Esophagus muscularis mucosa (tissue), 4 donors: ENCODE measurements around the gene CADM3. TPM values are rescaled to one million over a fixed set of nuclear protein-coding genes. Genes with fewer than 3 reads are reported as not detected.

ENCODE experiments used
- DNase-seq: peaks from one replicate; pipeline ENCODE4 v3.0.0-alpha.2; 2017; ENCODE audit errors: extremely low spot score
- H3K27ac ChIP-seq, 4 donors: fragments of 200-600 bp; sonication (generic); replicated peaks in 1 of 4; 1 replicate in 3 of 4; 2 replicates in 1 of 4; pipeline ENCODE4 v1.5.1; 2016 to 2019; ENCODE audit warnings: mild to moderate bottlenecking in 1 of 4
- H3K27me3 ChIP-seq, 4 donors: fragments of 200-600 bp; sonication (generic); one replicate each; pipeline versions ENCODE4 v1.5.1 to v1.6.0; 2016 to 2019
- H3K36me3 ChIP-seq, 4 donors: fragments of 200-600 bp; sonication (generic); one replicate each; pipeline ENCODE4 v1.5.1; 2016 to 2019
- H3K4me1 ChIP-seq, 4 donors: fragments of 200-600 bp; sonication (generic); one replicate each; pipeline ENCODE4 v1.5.1; 2016 to 2019
- H3K4me3 ChIP-seq, 4 donors: fragments of 200-600 bp; sonication (generic); 1 replicate in 2 of 4; 2 replicates in 2 of 4; pipeline ENCODE4 v1.5.1; 2016 to 2019; ENCODE audit warnings: mild to moderate bottlenecking in 4 of 4, moderate library complexity in 1 of 4
- H3K9me3 ChIP-seq, 4 donors: fragments of 200-600 bp; sonication (generic); 1 replicate in 3 of 4; 2 replicates in 1 of 4; pipeline ENCODE4 v1.5.1; 2016 to 2019
- CTCF ChIP-seq, 3 experiments: fragments of 200-600 bp in 2 of 3; fragments of 450-650 bp in 1 of 3; sonication (generic) in 2 of 3; IDR thresholded peaks; one replicate each; pipeline ENCODE4 v1.5.1; 2017 to 2019; ENCODE audit warnings: antibody characterized with exemption in 3 of 3, mild to moderate bottlenecking in 2 of 3, moderate library complexity in 1 of 3
- EP300 ChIP-seq: sonication (generic); formaldehyde crosslinking; IDR thresholded peaks from one replicate; pipeline ENCODE4 v1.6.1; 2017; ENCODE audit warnings: antibody characterized with exemption
- POLR2A ChIP-seq: fragments of 450-650 bp; IDR thresholded peaks from one replicate; pipeline ENCODE4 v1.6.1; 2017; ENCODE audit warnings: antibody characterized with exemption, moderate library complexity, mild to moderate bottlenecking, low read depth
- POLR2AphosphoS5 ChIP-seq, 2 donors: sonication (generic); formaldehyde crosslinking; IDR thresholded peaks; one replicate each; pipeline ENCODE4 v1.6.1; 2017; ENCODE audit warnings: antibody characterized with exemption in 2 of 2
- whole genome bisulfite sequencing: methylation state at CpG from one replicate; pipeline ENCODE4 v1.1.5; 2018; 5-methylcytosine and 5-hydroxymethylcytosine counted together
- intact Hi-C: fragments of 100-400 bp; cut with DNase I; formaldehyde crosslinking; loops from one replicate; pipeline ENCODE4 v1.15.1; 2023
- total RNA-seq, 4 donors: library from RNA; depleted of rRNA; stranded (reverse); fragments of >200 nt; gene quantifications; one replicate each; pipeline versions ENCODE4 v1.1.0 to v1.2.1, GENCODE V29; 2016

Gene CADM3
- total RNA-seq, 4 donors from 2014 or later = 10.8 to 24.7 (median 20.4) TPM

DNA sequence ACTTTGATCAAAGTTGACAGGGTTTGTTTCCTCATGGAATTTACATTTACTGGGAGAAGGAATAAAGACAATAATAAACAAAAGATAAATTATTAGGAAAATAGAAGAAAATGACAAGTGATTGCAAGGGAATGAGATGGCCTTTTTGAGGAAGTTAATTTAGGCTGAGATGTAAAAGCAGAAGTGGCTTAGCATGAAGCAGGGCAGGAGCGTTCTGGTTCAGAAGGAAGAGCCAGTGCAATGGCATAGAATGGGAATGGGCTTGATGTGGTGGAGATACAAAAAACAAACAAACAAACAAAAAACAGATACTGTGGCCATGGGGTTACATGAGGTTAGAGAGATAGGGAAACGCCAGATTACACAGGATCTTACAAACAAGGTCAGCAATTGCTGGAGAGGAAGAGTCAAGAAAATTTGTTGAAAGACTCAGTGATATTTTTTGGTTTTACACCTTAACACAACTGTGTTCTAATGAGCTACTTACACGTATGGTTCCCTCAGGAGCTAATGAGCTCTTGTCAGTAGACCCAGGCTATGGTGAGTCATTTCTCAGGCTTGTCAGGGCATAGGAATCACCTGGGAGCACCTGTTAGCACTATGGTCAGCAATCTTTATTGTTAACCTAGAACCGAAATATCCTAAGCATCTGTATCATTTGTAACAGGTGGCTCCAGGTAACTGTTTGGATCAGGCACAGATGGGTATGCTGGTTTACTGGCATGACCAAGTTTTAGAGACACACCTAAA, 8.7 kb upstream of the CADM3 start:
- H3K4me3 ChIP-seq = no peak overlapping the region
- no peak for DNase-seq
- intact Hi-C loops = loop anchor here (10.0 kb wide), 1 partner anchor 622 kb away; the partner anchor contains the start of gene DUSP23
- no peaks in the 10 kb centered on the region for H3K9me3 ChIP-seq
- 84% methylated on average over 4 of the region's 4 CpGs for WGBS
- peaks cover 6 to 10% (median 8%) of the 10 kb centered on the region in 4 donors for H3K4me1 ChIP-seq
- H3K27me3 ChIP-seq = peaks cover 0 to 2% (median 0%) of the 10 kb centered on the region in 4 donors
- TF ChIP-seq EP300 (no peak), CTCF (IDR thresholded peaks at IDR 0.05) (no peak), POLR2AphosphoS5 (IDR thresholded peaks at IDR 0.05) (no peak), POLR2A (no peak)
- no peak overlapping the region for H3K27ac ChIP-seq
- no peaks in the 10 kb centered on the region for H3K36me3 ChIP-seq

DNA sequence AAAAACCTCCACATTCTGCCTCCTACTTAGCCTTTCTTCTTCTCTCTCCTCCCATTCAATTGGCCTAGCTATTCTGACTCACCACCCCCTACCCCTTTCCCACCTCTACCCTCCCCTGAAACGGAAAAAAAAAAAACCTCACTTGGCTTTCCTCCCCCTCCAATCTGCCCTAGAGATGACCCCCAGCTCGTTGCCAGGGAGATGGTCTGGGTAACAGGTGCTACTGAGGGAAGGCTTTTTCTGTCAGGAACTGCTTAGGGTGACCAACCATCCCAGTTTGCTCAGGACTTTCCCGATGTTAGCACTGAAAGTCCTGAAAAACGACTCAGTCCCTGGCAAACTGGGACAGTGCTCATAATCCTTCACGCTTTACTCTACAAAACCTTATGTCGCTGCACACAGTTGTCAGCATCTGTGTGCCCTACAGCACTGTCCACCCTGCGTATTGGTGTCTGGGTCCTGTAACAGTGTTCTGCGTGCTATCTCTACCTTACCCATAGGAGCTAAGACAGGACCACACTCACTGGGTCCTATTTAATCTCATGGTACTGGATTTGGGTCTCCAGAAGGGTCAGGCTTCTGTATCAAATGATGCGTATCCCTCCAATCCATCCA, 7.7 kb upstream of the CADM3 start:
- WGBS = 60% methylated on average over 9 of the region's 9 CpGs
- no peaks in the 10 kb centered on the region for H3K9me3 ChIP-seq
- H3K4me1 ChIP-seq = peaks cover 6 to 10% (median 8%) of the 10 kb centered on the region in 4 donors
- H3K27me3 ChIP-seq = peaks cover 0 to 7% (median 0%) of the 10 kb centered on the region in 4 donors
- intact Hi-C loops = loop anchor here (10.0 kb wide), 1 partner anchor 621 kb away; the partner anchor contains the start of gene DUSP23
- DNase-seq = no peak
- no peak overlapping the region for H3K27ac ChIP-seq
- no peak for TF ChIP-seq POLR2A
- TF ChIP-seq POLR2AphosphoS5 (IDR thresholded peaks at IDR 0.05) = no peak
- no peak for TF ChIP-seq CTCF (IDR thresholded peaks at IDR 0.05)
- no peak for TF ChIP-seq EP300
- H3K4me3 ChIP-seq = no peak overlapping the region
- no peaks in the 10 kb centered on the region for H3K36me3 ChIP-seq

DNA sequence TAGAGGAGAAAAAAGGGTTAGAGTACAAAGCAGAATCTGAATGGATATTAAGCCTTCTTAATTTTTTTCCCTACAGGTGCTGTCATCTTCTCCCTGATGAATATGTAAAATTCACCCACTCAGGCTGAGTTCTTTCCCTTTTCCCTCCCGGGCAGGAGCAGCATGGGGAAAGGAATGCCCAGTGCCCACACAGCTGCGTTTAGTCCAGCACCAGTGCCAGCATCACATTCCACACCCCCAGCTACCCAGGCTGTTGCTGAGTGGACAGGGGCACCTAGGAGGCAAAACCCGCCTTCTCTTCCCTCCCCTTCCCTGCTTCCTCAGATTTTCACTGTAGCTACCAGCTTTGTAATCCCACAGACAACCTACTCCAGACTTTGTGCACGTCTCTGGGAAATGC, 3.4 kb upstream of the CADM3 start:
- H3K9me3 ChIP-seq = no peaks in the 10 kb centered on the region
- peaks cover 0 to 46% (median 23%) of the 10 kb centered on the region in 4 donors for H3K27me3 ChIP-seq
- intact Hi-C loops = loop anchor here (10.0 kb wide), 1 partner anchor 617 kb away; the partner anchor contains the start of gene DUSP23
- H3K27ac ChIP-seq = no peak overlapping the region
- DNase-seq = no peak
- TF ChIP-seq POLR2A = no peak
- TF ChIP-seq POLR2AphosphoS5 (IDR thresholded peaks at IDR 0.05) = no peak
- TF ChIP-seq EP300 = no peak
- no peak for TF ChIP-seq CTCF (IDR thresholded peaks at IDR 0.05)
- WGBS = 56% methylated on average over 4 of the region's 4 CpGs
- H3K36me3 ChIP-seq = no peaks in the 10 kb centered on the region
- H3K4me3 ChIP-seq = no peak overlapping the region
- H3K4me1 ChIP-seq = peaks cover 9 to 23% (median 21%) of the 10 kb centered on the region in 4 donors

DNA sequence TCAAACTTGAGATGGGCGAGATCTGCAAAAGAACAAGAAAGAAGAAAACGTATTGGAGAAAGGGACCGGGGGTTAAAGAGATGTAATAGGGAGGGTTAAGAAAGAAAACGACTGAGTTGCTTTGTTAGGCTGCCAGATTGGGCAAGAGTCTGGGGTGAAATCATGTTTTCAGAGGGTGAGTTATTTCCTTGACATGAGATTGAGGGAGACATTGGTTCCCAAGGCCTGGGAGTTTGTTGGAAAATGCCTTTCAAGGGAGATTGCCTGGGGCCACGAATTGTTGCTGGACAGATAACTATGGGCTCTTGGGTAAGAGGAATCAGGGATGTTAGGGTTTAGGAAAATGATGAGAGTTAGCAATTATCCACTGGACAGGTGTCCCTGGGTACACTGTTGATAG, 776 bp upstream of the CADM3 start:
- intact Hi-C loops = no loop called here
- H3K4me3 ChIP-seq = peak overlapping the region in 2 of 4 donors; percentile 48 to 62
- no peak for DNase-seq
- no peak for TF ChIP-seq POLR2A
- no peak for TF ChIP-seq CTCF (IDR thresholded peaks at IDR 0.05)
- TF ChIP-seq POLR2AphosphoS5 (IDR thresholded peaks at IDR 0.05) = no peak
- TF ChIP-seq EP300 = no peak
- no peaks in the 10 kb centered on the region for H3K36me3 ChIP-seq
- H3K9me3 ChIP-seq = no peaks in the 10 kb centered on the region
- H3K4me1 ChIP-seq = peaks cover 9 to 27% (median 25%) of the 10 kb centered on the region in 4 donors
- H3K27ac ChIP-seq = peak overlapping the region in 3 of 4 donors; percentile 16 to 37 (median 30)
- whole genome bisulfite sequencing = 75% methylated on average over 5 of the region's 5 CpGs
- peaks cover 0 to 56% (median 26%) of the 10 kb centered on the region in 4 donors for H3K27me3 ChIP-seq
